ENCODE measurements around the gene GNG2.

GNG2 gene

DNA sequence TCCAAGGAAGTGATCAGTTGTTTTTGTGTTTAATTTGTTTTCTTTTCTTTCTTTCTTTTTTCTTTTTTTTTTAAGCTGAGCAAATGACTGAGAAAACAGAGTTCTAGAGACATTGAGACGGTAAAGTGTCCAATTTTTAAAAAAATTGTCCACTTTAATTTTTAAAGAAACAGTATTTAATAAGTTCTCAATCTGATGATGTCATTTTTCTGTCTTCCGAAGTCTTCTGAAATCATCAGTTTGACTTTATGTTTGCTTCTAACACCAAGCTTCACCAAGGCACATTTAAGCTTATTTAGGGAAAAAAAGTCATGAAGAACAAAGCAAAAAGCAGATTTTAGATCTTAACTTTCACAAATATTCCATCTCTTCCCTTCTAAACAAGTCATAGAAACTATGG lies 65.6 kb downstream of the GNG2 start:
- Histone ChIP-seq H3K9ac (ENCODE audit: low read depth, low read length) (no peak overlapping the region), H3K4me3 (ENCODE audit: low read length) (no peak overlapping the region), H3K27ac (ENCODE audit: low read depth, low read length) (no peak overlapping the region), H3K27me3 (ENCODE audit: insufficient read depth, low read length) (no peaks in the 10 kb centered on the region), H3K36me3 (ENCODE audit: insufficient read depth, low read length) (no peaks in the 10 kb centered on the region), H3K9me3 (ENCODE audit: insufficient read depth, low read depth, low read length) (no peaks in the 10 kb centered on the region), H3K4me1 (ENCODE audit: insufficient read depth, low read length) (peaks cover 12% of the 10 kb centered on the region; the same call in 1 of the 2 replicates)
- 89% methylated on average over 1 of the region's 2 CpGs for WGBS

GRCh38 chr14:51926449-51926848 lies 66.0 kb downstream of the GNG2 start:
- Histone ChIP-seq H3K4me1 (ENCODE audit: insufficient read depth, low read length) (peaks cover 12% of the 10 kb centered on the region; the same call in 1 of the 2 replicates), H3K9ac (ENCODE audit: low read depth, low read length) (no peak overlapping the region), H3K27me3 (ENCODE audit: insufficient read depth, low read length) (no peaks in the 10 kb centered on the region), H3K4me3 (ENCODE audit: low read length) (no peak overlapping the region), H3K27ac (ENCODE audit: low read depth, low read length) (no peak overlapping the region), H3K9me3 (ENCODE audit: insufficient read depth, low read depth, low read length) (no peaks in the 10 kb centered on the region), H3K36me3 (ENCODE audit: insufficient read depth, low read length) (no peaks in the 10 kb centered on the region)
- 96% methylated on average over 7 of the region's 7 CpGs for WGBS

DNA sequence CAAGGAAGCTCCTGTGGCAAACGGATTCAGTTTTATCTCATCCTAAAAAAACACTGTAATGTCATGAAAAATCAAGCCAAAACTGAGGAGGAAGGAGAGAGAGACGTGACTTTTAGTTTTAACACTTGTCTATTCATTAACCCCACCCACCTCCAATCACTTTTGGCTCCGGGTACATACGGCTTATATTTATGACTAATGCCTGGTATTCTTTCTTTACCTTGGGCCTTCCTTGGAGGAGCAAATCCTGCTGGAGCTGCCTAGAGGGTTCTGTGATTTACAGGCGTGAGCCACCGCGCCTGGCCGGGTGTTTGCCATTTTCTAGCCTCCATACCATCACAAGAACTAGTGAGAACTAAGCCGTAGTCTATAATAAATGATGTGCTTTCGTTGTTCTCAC lies 68.2 kb downstream of the GNG2 start:
- WGBS: 98% methylated on average over 7 of the region's 10 CpGs
- no peaks in the 10 kb centered on the region for H3K9me3 ChIP-seq (ENCODE audit: insufficient read depth, low read depth, low read length)

GRCh38 chr14:51929166-51929565 lies 68.8 kb downstream of the GNG2 start:
- H3K27me3 ChIP-seq (ENCODE audit: insufficient read depth, low read length): no peaks in the 10 kb centered on the region
- no peak overlapping the region for H3K4me3 ChIP-seq (ENCODE audit: low read length)
- WGBS: 68% methylated on average over 4 of the region's 4 CpGs
- no peak overlapping the region for H3K9ac ChIP-seq (ENCODE audit: low read depth, low read length)
- H3K9me3 ChIP-seq (ENCODE audit: insufficient read depth, low read depth, low read length): no peaks in the 10 kb centered on the region
- no peaks in the 10 kb centered on the region for H3K4me1 ChIP-seq (ENCODE audit: insufficient read depth, low read length)
- no peaks in the 10 kb centered on the region for H3K36me3 ChIP-seq (ENCODE audit: insufficient read depth, low read length)
- H3K27ac ChIP-seq (ENCODE audit: low read depth, low read length): no peak overlapping the region

More for the DNA sequence above, 68.2 kb downstream of the GNG2 start:
- H3K36me3 ChIP-seq (ENCODE audit: insufficient read depth, low read length): no peaks in the 10 kb centered on the region
- H3K4me3 ChIP-seq (ENCODE audit: low read length): no peak overlapping the region
- H3K27ac ChIP-seq (ENCODE audit: low read depth, low read length): no peak overlapping the region
- H3K27me3 ChIP-seq (ENCODE audit: insufficient read depth, low read length): no peaks in the 10 kb centered on the region
- H3K4me1 ChIP-seq (ENCODE audit: insufficient read depth, low read length): no peaks in the 10 kb centered on the region
- no peak overlapping the region for H3K9ac ChIP-seq (ENCODE audit: low read depth, low read length)

GRCh38 chr14:51929910-51930682 lies 69.7 kb downstream of the GNG2 start:
- Histone ChIP-seq H3K4me3 (ENCODE audit: low read length) (no peak overlapping the region), H3K27me3 (ENCODE audit: insufficient read depth, low read length) (no peaks in the 10 kb centered on the region), H3K9ac (ENCODE audit: low read depth, low read length) (no peak overlapping the region), H3K9me3 (ENCODE audit: insufficient read depth, low read depth, low read length) (no peaks in the 10 kb centered on the region), H3K27ac (ENCODE audit: low read depth, low read length) (no peak overlapping the region), H3K36me3 (ENCODE audit: insufficient read depth, low read length) (no peaks in the 10 kb centered on the region), H3K4me1 (ENCODE audit: insufficient read depth, low read length) (no peaks in the 10 kb centered on the region)
- WGBS: 86% methylated on average over 8 of the region's 8 CpGs

DNA sequence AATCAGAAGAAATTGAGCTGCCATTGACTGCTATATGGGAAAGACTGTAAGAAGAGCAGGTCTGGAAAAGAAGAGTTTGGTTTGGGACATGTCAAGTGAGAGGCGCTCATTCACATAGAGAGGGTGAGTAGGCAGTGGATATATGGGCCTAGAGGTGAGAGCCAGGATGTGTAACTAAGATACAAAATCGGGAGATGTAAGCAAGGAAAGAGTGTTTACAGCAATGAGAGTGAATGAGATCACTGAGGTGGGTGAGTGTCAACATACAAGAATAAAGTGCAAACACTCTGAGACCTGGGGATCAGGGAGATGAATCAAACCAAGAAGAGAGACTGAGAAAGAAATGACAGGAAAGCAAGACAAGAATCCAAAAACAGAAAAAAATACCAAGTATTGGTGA lies 70.9 kb downstream of the GNG2 start:
- 91% methylated on average over 2 of the region's 2 CpGs for WGBS

GRCh38 chr14:51933191-51933590 lies 72.8 kb downstream of the GNG2 start:
- 73% methylated on average over 3 of the region's 3 CpGs for WGBS
- no peak overlapping the region for H3K9ac ChIP-seq (ENCODE audit: low read depth, low read length)
- H3K9me3 ChIP-seq (ENCODE audit: insufficient read depth, low read depth, low read length): no peaks in the 10 kb centered on the region
- H3K4me1 ChIP-seq (ENCODE audit: insufficient read depth, low read length): no peaks in the 10 kb centered on the region
- no peaks in the 10 kb centered on the region for H3K36me3 ChIP-seq (ENCODE audit: insufficient read depth, low read length)
- H3K27ac ChIP-seq (ENCODE audit: low read depth, low read length): no peak overlapping the region
- no peaks in the 10 kb centered on the region for H3K27me3 ChIP-seq (ENCODE audit: insufficient read depth, low read length)
- no peak overlapping the region for H3K4me3 ChIP-seq (ENCODE audit: low read length)

More for the DNA sequence above, 70.9 kb downstream of the GNG2 start:
- H3K9me3 ChIP-seq (ENCODE audit: insufficient read depth, low read depth, low read length): no peaks in the 10 kb centered on the region
- H3K36me3 ChIP-seq (ENCODE audit: insufficient read depth, low read length): no peaks in the 10 kb centered on the region
- H3K4me1 ChIP-seq (ENCODE audit: insufficient read depth, low read length): no peaks in the 10 kb centered on the region
- H3K27ac ChIP-seq (ENCODE audit: low read depth, low read length): no peak overlapping the region
- no peak overlapping the region for H3K9ac ChIP-seq (ENCODE audit: low read depth, low read length)
- H3K27me3 ChIP-seq (ENCODE audit: insufficient read depth, low read length): no peaks in the 10 kb centered on the region
- no peak overlapping the region for H3K4me3 ChIP-seq (ENCODE audit: low read length)

DNA sequence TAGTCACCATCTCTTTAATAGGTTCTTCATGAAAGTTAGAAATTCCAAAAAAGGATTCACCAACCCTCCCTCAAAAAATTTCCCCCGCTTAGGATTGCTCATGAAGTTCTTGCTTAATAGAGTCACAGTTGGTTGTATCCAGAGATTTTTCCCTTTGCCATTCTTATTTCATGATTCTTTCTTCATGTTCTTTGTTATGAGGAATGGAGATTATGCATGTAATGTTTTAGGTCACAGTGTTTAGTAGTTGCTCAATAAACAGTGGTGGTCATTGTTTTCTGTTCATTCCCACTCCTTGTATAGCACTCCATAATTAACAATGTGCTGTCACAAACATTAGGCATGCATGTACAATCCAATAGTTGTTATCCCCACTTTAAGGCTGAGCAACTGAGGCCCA lies 77.7 kb downstream of the GNG2 start:
- Histone ChIP-seq H3K36me3 (ENCODE audit: insufficient read depth, low read length) (no peaks in the 10 kb centered on the region), H3K9me3 (ENCODE audit: insufficient read depth, low read depth, low read length) (no peaks in the 10 kb centered on the region), H3K27ac (ENCODE audit: low read depth, low read length) (no peak overlapping the region), H3K4me3 (ENCODE audit: low read length) (no peak overlapping the region), H3K4me1 (ENCODE audit: insufficient read depth, low read length) (no peaks in the 10 kb centered on the region), H3K27me3 (ENCODE audit: insufficient read depth, low read length) (no peaks in the 10 kb centered on the region), H3K9ac (ENCODE audit: low read depth, low read length) (no peak overlapping the region)
- no CpG with 5 or more reads among the region's 1 CpG for WGBS

DNA sequence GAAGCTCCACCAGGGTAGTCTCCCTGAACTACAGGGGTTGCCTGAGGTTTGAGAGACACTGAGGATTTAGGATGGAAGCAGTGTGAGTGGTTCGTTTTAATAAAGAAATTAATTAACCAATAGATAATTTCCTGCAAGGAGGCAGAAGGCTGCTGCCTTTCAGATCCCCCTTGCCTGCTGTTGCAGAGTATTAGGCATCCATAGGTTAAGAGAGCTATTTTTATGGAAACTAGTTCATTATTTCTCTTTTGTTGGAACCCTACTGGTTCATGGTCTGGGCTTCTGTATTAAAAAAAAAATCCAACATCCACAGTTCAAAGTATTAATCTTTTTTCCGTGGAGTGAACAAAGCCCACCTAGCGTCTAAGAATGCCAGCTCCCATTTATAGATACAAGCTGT lies 78.4 kb downstream of the GNG2 start:
- Histone ChIP-seq H3K27ac (ENCODE audit: low read depth, low read length) (no peak overlapping the region), H3K9me3 (ENCODE audit: insufficient read depth, low read depth, low read length) (no peaks in the 10 kb centered on the region), H3K9ac (ENCODE audit: low read depth, low read length) (no peak overlapping the region), H3K36me3 (ENCODE audit: insufficient read depth, low read length) (no peaks in the 10 kb centered on the region), H3K4me1 (ENCODE audit: insufficient read depth, low read length) (no peaks in the 10 kb centered on the region), H3K27me3 (ENCODE audit: insufficient read depth, low read length) (no peaks in the 10 kb centered on the region), H3K4me3 (ENCODE audit: low read length) (no peak overlapping the region)
- 95% methylated on average over 2 of the region's 3 CpGs for WGBS

- H3K4me1 ChIP-seq (ENCODE audit: insufficient read depth, low read length): no peaks in the 10 kb centered on the region
- WGBS: 97% methylated on average over 6 of the region's 6 CpGs
Observed at GRCh38 chr14:51939226-51939625, 78.8 kb downstream of the GNG2 start.

DNA sequence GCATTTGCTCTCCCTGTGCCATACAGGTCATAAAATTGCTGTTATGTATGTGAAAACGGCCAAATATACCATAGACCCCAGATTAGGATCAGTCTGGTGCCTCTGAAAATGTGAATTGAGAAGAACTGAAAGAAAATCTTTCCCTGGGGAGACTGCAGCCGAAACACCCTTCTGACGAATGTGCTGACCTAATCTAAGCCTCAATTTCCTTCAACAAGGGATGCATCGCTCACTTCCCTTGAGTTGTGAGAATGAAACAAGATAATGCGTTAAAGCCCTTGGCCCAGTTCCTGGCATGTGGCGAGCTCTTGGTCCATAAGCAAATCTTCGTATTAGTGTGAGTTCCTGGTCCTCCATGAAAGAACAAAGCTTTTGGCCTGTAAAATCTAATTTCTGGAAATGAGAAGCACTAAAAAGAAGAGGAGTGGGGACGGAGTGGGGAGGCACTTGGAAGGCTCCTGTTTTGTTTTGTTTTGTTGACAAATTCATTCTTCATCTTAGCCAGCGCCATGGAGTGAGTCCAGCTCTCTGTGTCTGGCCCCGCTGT lies 79.4 kb downstream of the GNG2 start:
- WGBS: 95% methylated on average over 10 of the region's 10 CpGs
- H3K4me3 ChIP-seq (ENCODE audit: low read length): no peak overlapping the region
- H3K27me3 ChIP-seq (ENCODE audit: insufficient read depth, low read length): no peaks in the 10 kb centered on the region
- no peak overlapping the region for H3K9ac ChIP-seq (ENCODE audit: low read depth, low read length)
- no peak overlapping the region for H3K27ac ChIP-seq (ENCODE audit: low read depth, low read length)
- no peaks in the 10 kb centered on the region for H3K4me1 ChIP-seq (ENCODE audit: insufficient read depth, low read length)
- no peaks in the 10 kb centered on the region for H3K36me3 ChIP-seq (ENCODE audit: insufficient read depth, low read length)
- no peaks in the 10 kb centered on the region for H3K9me3 ChIP-seq (ENCODE audit: insufficient read depth, low read depth, low read length)

More at GRCh38 chr14:51939226-51939625, 78.8 kb downstream of the GNG2 start:
- Histone ChIP-seq H3K36me3 (ENCODE audit: insufficient read depth, low read length) (no peaks in the 10 kb centered on the region), H3K9ac (ENCODE audit: low read depth, low read length) (no peak overlapping the region), H3K9me3 (ENCODE audit: insufficient read depth, low read depth, low read length) (no peaks in the 10 kb centered on the region), H3K4me3 (ENCODE audit: low read length) (no peak overlapping the region), H3K27ac (ENCODE audit: low read depth, low read length) (no peak overlapping the region), H3K27me3 (ENCODE audit: insufficient read depth, low read length) (no peaks in the 10 kb centered on the region)
